GM23338 (cell line): ENCODE measurements around the gene DDX39B. TPM values are rescaled to one million over a fixed set of nuclear protein-coding genes. Genes with fewer than 3 reads are reported as not detected.

ENCODE experiments used
- ATAC-seq: fragments of 200-7000 bp; cut with Tn5 transposase; 3 replicates; pipeline ENCODE4 v1.9.1; 2020
- DNase-seq: peaks from one replicate; pipeline ENCODE4 v3.0.0-alpha.2; 2015; ENCODE audit warnings: low spot score
- H2AFZ ChIP-seq: fragments of 200-600 bp; sonication (generic); 2 replicates; pipeline ENCODE4 v1.8.0; 2016; ENCODE audit warnings: antibody characterized with exemption, mild to moderate bottlenecking, moderate library complexity
- H3F3A ChIP-seq: fragments of 200-600 bp; sonication (generic); replicated peaks from 2 replicates; pipeline ENCODE4 v1.8.0; 2017; ENCODE audit warnings: antibody characterized with exemption, mixed run types, low read depth
- H3K27ac ChIP-seq: fragments of 200-600 bp; sonication (generic); 2 replicates; pipeline ENCODE4 v1.6.1; 2016; ENCODE audit warnings: low read depth
- H3K27me3 ChIP-seq: fragments of 200-600 bp; sonication (generic); 2 replicates; pipeline ENCODE4 v1.8.0; 2016; ENCODE audit warnings: mild to moderate bottlenecking, mixed run types, moderate library complexity; ENCODE audit not compliant: insufficient read depth
- H3K36me3 ChIP-seq: fragments of 200-600 bp; sonication (generic); 2 replicates; pipeline ENCODE4 v1.8.0; 2016; ENCODE audit warnings: mild to moderate bottlenecking; ENCODE audit not compliant: insufficient read depth
- H3K4me1 ChIP-seq: fragments of 200-600 bp; sonication (generic); 2 replicates; pipeline ENCODE4 v1.8.0; 2016; ENCODE audit warnings: mild to moderate bottlenecking, moderate library complexity; ENCODE audit not compliant: insufficient read depth
- H3K4me2 ChIP-seq: fragments of 200-600 bp; sonication (generic); 2 replicates; pipeline ENCODE4 v1.7.1; 2017; ENCODE audit warnings: mixed run types
- H3K4me3 ChIP-seq: fragments of 200-600 bp; sonication (generic); 2 replicates; pipeline ENCODE4 v1.6.1; 2016; ENCODE audit warnings: mixed run types
- H3K79me2 ChIP-seq: fragments of 200-600 bp; sonication (generic); replicated peaks from 2 replicates; pipeline ENCODE4 v1.8.0; 2017; ENCODE audit warnings: mild to moderate bottlenecking; ENCODE audit not compliant: insufficient read depth
- H3K9me2 ChIP-seq: fragments of 200-600 bp; sonication (generic); 2 replicates; pipeline ENCODE4 v1.8.0; 2017; ENCODE audit not compliant: insufficient read depth
- H4K20me1 ChIP-seq: fragments of 200-600 bp; sonication (generic); replicated peaks from 2 replicates; pipeline ENCODE4 v1.8.0; 2017; ENCODE audit warnings: mild to moderate bottlenecking; ENCODE audit not compliant: insufficient read depth
- H3K27ac Mint-ChIP-seq: 2 replicates; pipeline ENCODE4 v1.8.0; 2020; ENCODE audit warnings: inconsistent platforms, mild to moderate bottlenecking, moderate library complexity, mixed read lengths
- H3K27me3 Mint-ChIP-seq: 3 replicates; pipeline ENCODE4 v1.8.0; 2022; ENCODE audit warnings: low read depth, mild to moderate bottlenecking, moderate library complexity, mixed read lengths, inconsistent platforms; ENCODE audit not compliant: insufficient read depth, poor library complexity
- H3K36me3 Mint-ChIP-seq: 3 replicates; pipeline ENCODE4 v1.8.0; 2021; ENCODE audit warnings: low read depth, mild to moderate bottlenecking, inconsistent platforms, moderate library complexity, mixed read lengths
- H3K4me1 Mint-ChIP-seq: 3 replicates; pipeline ENCODE4 v1.8.0; 2020; ENCODE audit warnings: mild to moderate bottlenecking, inconsistent platforms, mixed read lengths
- H3K4me3 Mint-ChIP-seq: 3 replicates; pipeline ENCODE4 v1.8.0; 2021; ENCODE audit warnings: moderate library complexity, mild to moderate bottlenecking, inconsistent platforms, mixed read lengths
- H3K9me3 Mint-ChIP-seq: 3 replicates; pipeline ENCODE4 v1.8.0; 2020; ENCODE audit warnings: moderate library complexity, mild to moderate bottlenecking, inconsistent platforms, mixed read lengths
- CREB1 ChIP-seq: fragments of 250-450 bp; sonication (Bioruptor Pico); IDR thresholded peaks from 2 replicates; pipeline ENCODE4 v1.5.0; 2020; ENCODE audit warnings: low read depth, mild to moderate bottlenecking, moderate library complexity
- EZH2 ChIP-seq: fragments of 200-600 bp; sonication (generic); IDR thresholded peaks from one replicate; pipeline ENCODE4 v1.8.0; 2017; ENCODE audit warnings: antibody characterized with exemption, mild to moderate bottlenecking, low read depth; ENCODE audit not compliant: unreplicated experiment
- EZH2phosphoT487 ChIP-seq: fragments of 200-600 bp; sonication (generic); IDR thresholded peaks from one replicate; pipeline ENCODE4 v1.8.1; 2018; ENCODE audit warnings: antibody characterized with exemption; ENCODE audit not compliant: unreplicated experiment
- JUNB ChIP-seq: IDR thresholded peaks from one replicate; pipeline ENCODE4 v1.6.1; 2016; ENCODE audit warnings: antibody characterized with exemption; ENCODE audit not compliant: unreplicated experiment
- NANOG ChIP-seq: IDR thresholded peaks from 2 replicates; pipeline ENCODE4 v1.6.1; 2016; ENCODE audit warnings: antibody characterized with exemption, borderline replicate concordance
- POLR2AphosphoS5 ChIP-seq: IDR thresholded peaks from 2 replicates; pipeline ENCODE4 v1.6.1; 2016; ENCODE audit warnings: antibody characterized with exemption, low read depth
- STAT1 ChIP-seq: IDR thresholded peaks from one replicate; pipeline ENCODE4 v1.6.1; 2016; ENCODE audit warnings: antibody characterized with exemption; ENCODE audit not compliant: unreplicated experiment
- ZNF114 ChIP-seq: fragments of 250-450 bp; sonication (Bioruptor Pico); IDR thresholded peaks from 2 replicates; pipeline ENCODE4 v1.5.0; 2020; ENCODE audit warnings: mild to moderate bottlenecking, moderate library complexity
- ZNF331 ChIP-seq: fragments of 250-450 bp; sonication (Bioruptor Pico); IDR thresholded peaks from 2 replicates; pipeline ENCODE4 v1.5.0; 2020; ENCODE audit warnings: low read depth, mild to moderate bottlenecking, moderate library complexity
- polyA plus RNA-seq: library from polyadenylated mRNA; unstranded; fragments of >200 nt; fragmentation: Nextera tagmentation; extraction: Ambion mirVana; gene quantifications from 2 replicates; pipeline ENCODE4 v1.2.1, GENCODE V29; 2016
- total RNA-seq: library from RNA; depleted of rRNA; stranded (reverse); fragments of >200 nt; shearing (Covaris generic); gene quantifications from 2 replicates; pipeline ENCODE4 v1.2.3, GENCODE V29; 2014
- TF ChIP-seq, protein P1 (sequence below): IDR thresholded peaks from 2 replicates; pipeline ENCODE4 v1.6.1; 2016; ENCODE audit warnings: antibody characterized with exemption
- TF ChIP-seq, protein P2 (sequence below): IDR thresholded peaks from one replicate; pipeline ENCODE4 v1.6.1; 2018; ENCODE audit warnings: antibody characterized with exemption; ENCODE audit not compliant: unreplicated experiment
- TF ChIP-seq, protein P3 (sequence below): fragments of 250-450 bp; sonication (Bioruptor Pico); IDR thresholded peaks from 2 replicates; pipeline ENCODE4 v1.5.0; 2020; ENCODE audit warnings: mild to moderate bottlenecking, moderate library complexity
- TF ChIP-seq, protein P4 (sequence below), 2 experiments: fragments of 200-600 bp in 1 of 2; sonication (generic) in 1 of 2; conservative IDR thresholded peaks; 2 replicates each; pipeline versions ENCODE4 v1.5.1 to v1.6.1; 2016 to 2017; ENCODE audit warnings: antibody characterized with exemption in 2 of 2, low read depth in 2 of 2, mild to moderate bottlenecking in 2 of 2, moderate library complexity in 1 of 2

DDX39B gene
- total and polyA plus RNA-seq, 2 experiments from 2014 or later = 341 to 849 TPM

DNA sequence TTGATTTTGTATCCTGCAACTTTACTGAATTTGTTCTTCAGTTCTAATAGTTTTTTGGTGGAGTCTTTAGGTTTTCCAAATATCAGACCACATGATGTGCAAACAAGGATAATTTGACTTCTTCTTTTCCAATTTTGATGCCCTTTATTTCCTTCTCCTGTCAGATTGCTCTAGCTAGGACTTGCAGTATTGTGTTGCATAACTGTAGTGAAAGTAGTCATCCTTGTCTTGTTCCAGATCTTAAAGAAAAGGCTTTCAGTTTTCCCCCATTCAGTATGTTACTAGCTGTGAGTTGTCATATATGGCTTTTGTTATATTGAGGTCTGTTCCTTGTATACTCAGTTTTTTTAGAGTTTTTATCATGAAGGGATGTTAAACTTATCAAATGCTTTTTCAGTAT, 39.2 kb downstream of the DDX39B start:
- DNase-seq (no peak), ATAC-seq (no peak)
- H3K4me1 Mint-ChIP-seq = peaks cover 29% of the 10 kb centered on the region
- H3K9me3 Mint-ChIP-seq = no peaks in the 10 kb centered on the region; the same call in 2 of the 3 replicates
- peaks cover 12% of the 10 kb centered on the region; the same call in 1 of the 2 replicates for H3K27me3 ChIP-seq
- no peak overlapping the region for H3K4me3 ChIP-seq
- H3K36me3 Mint-ChIP-seq = peaks cover 8% of the 10 kb centered on the region; the same call in 2 of the 3 replicates
- peaks cover 8% of the 10 kb centered on the region for H3K4me1 ChIP-seq
- no peaks in the 10 kb centered on the region for H3K36me3 ChIP-seq
- no peaks in the 10 kb centered on the region for H3K9me2 ChIP-seq
- no peak for TF ChIP-seq STAT1
- no peak for TF ChIP-seq CREB1 (CRISPR knock-in tag)
- TF ChIP-seq, protein P1, sequence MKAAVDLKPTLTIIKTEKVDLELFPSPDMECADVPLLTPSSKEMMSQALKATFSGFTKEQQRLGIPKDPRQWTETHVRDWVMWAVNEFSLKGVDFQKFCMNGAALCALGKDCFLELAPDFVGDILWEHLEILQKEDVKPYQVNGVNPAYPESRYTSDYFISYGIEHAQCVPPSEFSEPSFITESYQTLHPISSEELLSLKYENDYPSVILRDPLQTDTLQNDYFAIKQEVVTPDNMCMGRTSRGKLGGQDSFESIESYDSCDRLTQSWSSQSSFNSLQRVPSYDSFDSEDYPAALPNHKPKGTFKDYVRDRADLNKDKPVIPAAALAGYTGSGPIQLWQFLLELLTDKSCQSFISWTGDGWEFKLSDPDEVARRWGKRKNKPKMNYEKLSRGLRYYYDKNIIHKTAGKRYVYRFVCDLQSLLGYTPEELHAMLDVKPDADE = no peak
- no peak for TF ChIP-seq EZH2
- no peak for TF ChIP-seq EZH2phosphoT487
- TF ChIP-seq ZNF331 (CRISPR knock-in tag) = no peak
- no peak for TF ChIP-seq NANOG
- no peak for TF ChIP-seq POLR2AphosphoS5
- TF ChIP-seq, protein P2, sequence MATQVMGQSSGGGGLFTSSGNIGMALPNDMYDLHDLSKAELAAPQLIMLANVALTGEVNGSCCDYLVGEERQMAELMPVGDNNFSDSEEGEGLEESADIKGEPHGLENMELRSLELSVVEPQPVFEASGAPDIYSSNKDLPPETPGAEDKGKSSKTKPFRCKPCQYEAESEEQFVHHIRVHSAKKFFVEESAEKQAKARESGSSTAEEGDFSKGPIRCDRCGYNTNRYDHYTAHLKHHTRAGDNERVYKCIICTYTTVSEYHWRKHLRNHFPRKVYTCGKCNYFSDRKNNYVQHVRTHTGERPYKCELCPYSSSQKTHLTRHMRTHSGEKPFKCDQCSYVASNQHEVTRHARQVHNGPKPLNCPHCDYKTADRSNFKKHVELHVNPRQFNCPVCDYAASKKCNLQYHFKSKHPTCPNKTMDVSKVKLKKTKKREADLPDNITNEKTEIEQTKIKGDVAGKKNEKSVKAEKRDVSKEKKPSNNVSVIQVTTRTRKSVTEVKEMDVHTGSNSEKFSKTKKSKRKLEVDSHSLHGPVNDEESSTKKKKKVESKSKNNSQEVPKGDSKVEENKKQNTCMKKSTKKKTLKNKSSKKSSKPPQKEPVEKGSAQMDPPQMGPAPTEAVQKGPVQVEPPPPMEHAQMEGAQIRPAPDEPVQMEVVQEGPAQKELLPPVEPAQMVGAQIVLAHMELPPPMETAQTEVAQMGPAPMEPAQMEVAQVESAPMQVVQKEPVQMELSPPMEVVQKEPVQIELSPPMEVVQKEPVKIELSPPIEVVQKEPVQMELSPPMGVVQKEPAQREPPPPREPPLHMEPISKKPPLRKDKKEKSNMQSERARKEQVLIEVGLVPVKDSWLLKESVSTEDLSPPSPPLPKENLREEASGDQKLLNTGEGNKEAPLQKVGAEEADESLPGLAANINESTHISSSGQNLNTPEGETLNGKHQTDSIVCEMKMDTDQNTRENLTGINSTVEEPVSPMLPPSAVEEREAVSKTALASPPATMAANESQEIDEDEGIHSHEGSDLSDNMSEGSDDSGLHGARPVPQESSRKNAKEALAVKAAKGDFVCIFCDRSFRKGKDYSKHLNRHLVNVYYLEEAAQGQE = no peak
- TF ChIP-seq, protein P3, sequence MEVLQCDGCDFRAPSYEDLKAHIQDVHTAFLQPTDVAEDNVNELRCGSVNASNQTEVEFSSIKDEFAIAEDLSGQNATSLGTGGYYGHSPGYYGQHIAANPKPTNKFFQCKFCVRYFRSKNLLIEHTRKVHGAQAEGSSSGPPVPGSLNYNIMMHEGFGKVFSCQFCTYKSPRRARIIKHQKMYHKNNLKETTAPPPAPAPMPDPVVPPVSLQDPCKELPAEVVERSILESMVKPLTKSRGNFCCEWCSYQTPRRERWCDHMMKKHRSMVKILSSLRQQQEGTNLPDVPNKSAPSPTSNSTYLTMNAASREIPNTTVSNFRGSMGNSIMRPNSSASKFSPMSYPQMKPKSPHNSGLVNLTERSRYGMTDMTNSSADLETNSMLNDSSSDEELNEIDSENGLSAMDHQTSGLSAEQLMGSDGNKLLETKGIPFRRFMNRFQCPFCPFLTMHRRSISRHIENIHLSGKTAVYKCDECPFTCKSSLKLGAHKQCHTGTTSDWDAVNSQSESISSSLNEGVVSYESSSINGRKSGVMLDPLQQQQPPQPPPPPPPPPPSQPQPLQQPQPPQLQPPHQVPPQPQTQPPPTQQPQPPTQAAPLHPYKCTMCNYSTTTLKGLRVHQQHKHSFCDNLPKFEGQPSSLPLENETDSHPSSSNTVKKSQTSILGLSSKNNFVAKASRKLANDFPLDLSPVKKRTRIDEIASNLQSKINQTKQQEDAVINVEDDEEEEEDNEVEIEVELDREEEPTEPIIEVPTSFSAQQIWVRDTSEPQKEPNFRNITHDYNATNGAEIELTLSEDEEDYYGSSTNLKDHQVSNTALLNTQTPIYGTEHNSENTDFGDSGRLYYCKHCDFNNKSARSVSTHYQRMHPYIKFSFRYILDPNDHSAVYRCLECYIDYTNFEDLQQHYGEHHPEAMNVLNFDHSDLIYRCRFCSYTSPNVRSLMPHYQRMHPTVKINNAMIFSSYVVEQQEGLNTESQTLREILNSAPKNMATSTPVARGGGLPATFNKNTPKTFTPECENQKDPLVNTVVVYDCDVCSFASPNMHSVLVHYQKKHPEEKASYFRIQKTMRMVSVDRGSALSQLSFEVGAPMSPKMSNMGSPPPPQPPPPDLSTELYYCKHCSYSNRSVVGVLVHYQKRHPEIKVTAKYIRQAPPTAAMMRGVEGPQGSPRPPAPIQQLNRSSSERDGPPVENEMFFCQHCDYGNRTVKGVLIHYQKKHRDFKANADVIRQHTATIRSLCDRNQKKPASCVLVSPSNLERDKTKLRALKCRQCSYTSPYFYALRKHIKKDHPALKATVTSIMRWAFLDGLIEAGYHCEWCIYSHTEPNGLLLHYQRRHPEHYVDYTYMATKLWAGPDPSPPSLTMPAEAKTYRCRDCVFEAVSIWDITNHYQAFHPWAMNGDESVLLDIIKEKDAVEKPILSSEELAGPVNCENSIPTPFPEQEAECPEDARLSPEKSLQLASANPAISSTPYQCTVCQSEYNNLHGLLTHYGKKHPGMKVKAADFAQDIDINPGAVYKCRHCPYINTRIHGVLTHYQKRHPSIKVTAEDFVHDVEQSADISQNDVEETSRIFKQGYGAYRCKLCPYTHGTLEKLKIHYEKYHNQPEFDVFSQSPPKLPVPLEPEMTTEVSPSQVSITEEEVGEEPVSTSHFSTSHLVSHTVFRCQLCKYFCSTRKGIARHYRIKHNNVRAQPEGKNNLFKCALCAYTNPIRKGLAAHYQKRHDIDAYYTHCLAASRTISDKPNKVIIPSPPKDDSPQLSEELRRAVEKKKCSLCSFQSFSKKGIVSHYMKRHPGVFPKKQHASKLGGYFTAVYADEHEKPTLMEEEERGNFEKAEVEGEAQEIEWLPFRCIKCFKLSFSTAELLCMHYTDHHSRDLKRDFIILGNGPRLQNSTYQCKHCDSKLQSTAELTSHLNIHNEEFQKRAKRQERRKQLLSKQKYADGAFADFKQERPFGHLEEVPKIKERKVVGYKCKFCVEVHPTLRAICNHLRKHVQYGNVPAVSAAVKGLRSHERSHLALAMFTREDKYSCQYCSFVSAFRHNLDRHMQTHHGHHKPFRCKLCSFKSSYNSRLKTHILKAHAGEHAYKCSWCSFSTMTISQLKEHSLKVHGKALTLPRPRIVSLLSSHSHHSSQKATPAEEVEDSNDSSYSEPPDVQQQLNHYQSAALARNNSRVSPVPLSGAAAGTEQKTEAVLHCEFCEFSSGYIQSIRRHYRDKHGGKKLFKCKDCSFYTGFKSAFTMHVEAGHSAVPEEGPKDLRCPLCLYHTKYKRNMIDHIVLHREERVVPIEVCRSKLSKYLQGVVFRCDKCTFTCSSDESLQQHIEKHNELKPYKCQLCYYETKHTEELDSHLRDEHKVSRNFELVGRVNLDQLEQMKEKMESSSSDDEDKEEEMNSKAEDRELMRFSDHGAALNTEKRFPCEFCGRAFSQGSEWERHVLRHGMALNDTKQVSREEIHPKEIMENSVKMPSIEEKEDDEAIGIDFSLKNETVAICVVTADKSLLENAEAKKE = no peak
- no peak for TF ChIP-seq JUNB
- TF ChIP-seq, protein P4, sequence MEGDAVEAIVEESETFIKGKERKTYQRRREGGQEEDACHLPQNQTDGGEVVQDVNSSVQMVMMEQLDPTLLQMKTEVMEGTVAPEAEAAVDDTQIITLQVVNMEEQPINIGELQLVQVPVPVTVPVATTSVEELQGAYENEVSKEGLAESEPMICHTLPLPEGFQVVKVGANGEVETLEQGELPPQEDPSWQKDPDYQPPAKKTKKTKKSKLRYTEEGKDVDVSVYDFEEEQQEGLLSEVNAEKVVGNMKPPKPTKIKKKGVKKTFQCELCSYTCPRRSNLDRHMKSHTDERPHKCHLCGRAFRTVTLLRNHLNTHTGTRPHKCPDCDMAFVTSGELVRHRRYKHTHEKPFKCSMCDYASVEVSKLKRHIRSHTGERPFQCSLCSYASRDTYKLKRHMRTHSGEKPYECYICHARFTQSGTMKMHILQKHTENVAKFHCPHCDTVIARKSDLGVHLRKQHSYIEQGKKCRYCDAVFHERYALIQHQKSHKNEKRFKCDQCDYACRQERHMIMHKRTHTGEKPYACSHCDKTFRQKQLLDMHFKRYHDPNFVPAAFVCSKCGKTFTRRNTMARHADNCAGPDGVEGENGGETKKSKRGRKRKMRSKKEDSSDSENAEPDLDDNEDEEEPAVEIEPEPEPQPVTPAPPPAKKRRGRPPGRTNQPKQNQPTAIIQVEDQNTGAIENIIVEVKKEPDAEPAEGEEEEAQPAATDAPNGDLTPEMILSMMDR (conservative IDR thresholded peaks at IDR 0.05; ENCODE audit: low read depth in 2 of 2) = no peak
- no peak for TF ChIP-seq ZNF114 (CRISPR knock-in tag)
- no peak overlapping the region for H2AFZ ChIP-seq
- H3K4me2 ChIP-seq = no peak overlapping the region
- H3K27ac Mint-ChIP-seq = no peak overlapping the region
- H3K27ac ChIP-seq = no peak overlapping the region
- peaks cover 16% of the 10 kb centered on the region for H3K27me3 Mint-ChIP-seq
- no peak overlapping the region for H3K4me3 Mint-ChIP-seq
- H4K20me1 ChIP-seq = peaks cover 14% of the 10 kb centered on the region
- H3K79me2 ChIP-seq = peaks cover 42% of the 10 kb centered on the region
- no peaks in the 10 kb centered on the region for H3F3A ChIP-seq
